ENCODE results near the gene DSCAML1.

DSCAML1 gene

GRCh38 chr11:117623831-117624271 is 173.2 kb downstream of the DSCAML1 start:
- no peak for TF ChIP-seq TAF1 (IDR thresholded peaks at IDR 0.05; ENCODE audit: borderline replicate concordance, insufficient read depth, low read length)
- TF ChIP-seq SIN3A (IDR thresholded peaks at IDR 0.05; ENCODE audit: borderline replicate concordance, insufficient read depth, low read length): no peak
- TF ChIP-seq REST (IDR thresholded peaks at IDR 0.05; ENCODE audit: insufficient read depth in 1 of 2, low read depth in 2 of 2, low read length in 2 of 2): no peak
- no peak for TF ChIP-seq FOXP2 (optimal IDR thresholded peaks at IDR 0.05; ENCODE audit: borderline replicate concordance, extremely low read depth, extremely low read length, insufficient read depth)

- TF ChIP-seq REST (IDR thresholded peaks at IDR 0.05; ENCODE audit: insufficient read depth in 1 of 2, low read depth in 2 of 2, low read length in 2 of 2): no peak
Measured at GRCh38 chr11:117621226-117621625, 175.8 kb downstream of the DSCAML1 start.

GRCh38 chr11:117620659-117621058 is 176.4 kb downstream of the DSCAML1 start:
- TF ChIP-seq SIN3A (IDR thresholded peaks at IDR 0.05; ENCODE audit: borderline replicate concordance, insufficient read depth, low read length) (no peak), POLR2AphosphoS5 (IDR thresholded peaks at IDR 0.05; ENCODE audit: low read depth, low read length) (no peak), FOXP2 (optimal IDR thresholded peaks at IDR 0.05; ENCODE audit: borderline replicate concordance, extremely low read depth, extremely low read length, insufficient read depth) (no peak), REST (IDR thresholded peaks at IDR 0.05; ENCODE audit: insufficient read depth in 1 of 2, low read depth in 2 of 2, low read length in 2 of 2) (no peak), TAF1 (IDR thresholded peaks at IDR 0.05; ENCODE audit: borderline replicate concordance, insufficient read depth, low read length) (no peak)

GRCh38 chr11:117620086-117620485 is 176.9 kb downstream of the DSCAML1 start:
- TF ChIP-seq SIN3A (IDR thresholded peaks at IDR 0.05; ENCODE audit: borderline replicate concordance, insufficient read depth, low read length) (no peak), TAF1 (IDR thresholded peaks at IDR 0.05; ENCODE audit: borderline replicate concordance, insufficient read depth, low read length) (no peak), FOXP2 (optimal IDR thresholded peaks at IDR 0.05; ENCODE audit: borderline replicate concordance, extremely low read depth, extremely low read length, insufficient read depth) (no peak), REST (IDR thresholded peaks at IDR 0.05; ENCODE audit: insufficient read depth in 1 of 2, low read depth in 2 of 2, low read length in 2 of 2) (no peak), POLR2AphosphoS5 (IDR thresholded peaks at IDR 0.05; ENCODE audit: low read depth, low read length) (no peak)

- TF ChIP-seq FOXP2 (optimal IDR thresholded peaks at IDR 0.05; ENCODE audit: borderline replicate concordance, extremely low read depth, extremely low read length, insufficient read depth): no peak
- no peak for TF ChIP-seq TAF1 (IDR thresholded peaks at IDR 0.05; ENCODE audit: borderline replicate concordance, insufficient read depth, low read length)
- TF ChIP-seq SIN3A (IDR thresholded peaks at IDR 0.05; ENCODE audit: borderline replicate concordance, insufficient read depth, low read length): no peak
- TF ChIP-seq POLR2AphosphoS5 (IDR thresholded peaks at IDR 0.05; ENCODE audit: low read depth, low read length): no peak
- TF ChIP-seq REST (IDR thresholded peaks at IDR 0.05; ENCODE audit: insufficient read depth in 1 of 2, low read depth in 2 of 2, low read length in 2 of 2): no peak
Measured at GRCh38 chr11:117619661-117620060, 177.4 kb downstream of the DSCAML1 start.
